ENCODE results near the gene JPH2. TPM values are rescaled to one million over a fixed set of nuclear protein-coding genes. Genes with fewer than 3 reads are reported as not detected.
A peak's percentile ranks its signal among the peaks of the same experiment; 100 is the strongest.

Gene JPH2
- total RNA-seq, 1 donor from 2014 or later = 0.07 TPM

- H3K9me3 Mint-ChIP-seq = no peaks in the 10 kb centered on the region
- H3K36me3 Mint-ChIP-seq (ENCODE audit: low read depth) = no peaks in the 10 kb centered on the region
- H3K4me3 Mint-ChIP-seq = no peak overlapping the region
- TF ChIP-seq CTCF (conservative IDR thresholded peaks at IDR 0.05) = no peak
- H3K27me3 Mint-ChIP-seq (ENCODE audit: low read depth) = no peaks in the 10 kb centered on the region
- DNase-seq (ENCODE audit: low read depth, low spot score) = no peak
- H3K27ac Mint-ChIP-seq (ENCODE audit: unreplicated experiment) = peak overlapping the region; percentile 80
- H3K4me1 Mint-ChIP-seq = peaks cover 11% of the 10 kb centered on the region
These were observed 44.9 kb upstream of the JPH2 start for GRCh38 chr20:44231713-44232468.

DNA sequence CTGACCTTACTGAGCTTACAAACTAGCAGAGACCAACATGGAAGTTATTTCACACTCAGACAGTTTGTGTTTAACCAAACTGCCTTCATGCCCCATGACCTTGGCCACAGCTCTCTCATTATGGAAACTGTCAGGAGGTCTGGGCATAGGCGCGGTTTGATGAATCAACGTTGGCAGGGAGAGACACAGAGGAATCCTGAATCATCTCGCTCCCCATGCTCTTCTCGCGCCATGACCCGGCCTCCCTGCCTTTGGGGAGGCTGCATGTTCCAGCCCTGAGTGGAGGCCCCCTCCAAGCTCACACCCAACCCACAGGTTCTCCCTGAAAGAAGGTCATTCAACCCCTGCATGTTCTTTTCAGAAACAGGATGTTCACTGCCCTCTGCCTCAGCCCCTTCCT lies 44.2 kb upstream of the JPH2 start:
- DNase-seq (ENCODE audit: low read depth, low spot score) = no peak
- no peak overlapping the region for H3K4me3 Mint-ChIP-seq
- no peaks in the 10 kb centered on the region for H3K27me3 Mint-ChIP-seq (ENCODE audit: low read depth)
- TF ChIP-seq CTCF (conservative IDR thresholded peaks at IDR 0.05) = no peak
- no peaks in the 10 kb centered on the region for H3K9me3 Mint-ChIP-seq
- H3K4me1 Mint-ChIP-seq = peaks cover 11% of the 10 kb centered on the region
- H3K36me3 Mint-ChIP-seq (ENCODE audit: low read depth) = no peaks in the 10 kb centered on the region
- H3K27ac Mint-ChIP-seq (ENCODE audit: unreplicated experiment) = peak overlapping the region; percentile 10

- TF ChIP-seq CTCF (conservative IDR thresholded peaks at IDR 0.05) = no peak
- no peak overlapping the region for H3K4me3 Mint-ChIP-seq
- H3K4me1 Mint-ChIP-seq = peaks cover 11% of the 10 kb centered on the region
- H3K36me3 Mint-ChIP-seq (ENCODE audit: low read depth) = no peaks in the 10 kb centered on the region
- H3K9me3 Mint-ChIP-seq = no peaks in the 10 kb centered on the region
- no peak overlapping the region for H3K27ac Mint-ChIP-seq (ENCODE audit: unreplicated experiment)
- H3K27me3 Mint-ChIP-seq (ENCODE audit: low read depth) = no peaks in the 10 kb centered on the region
- DNase-seq (ENCODE audit: low read depth, low spot score) = no peak
These were observed 41.7 kb upstream of the JPH2 start for GRCh38 chr20:44228465-44229258.

GRCh38 chr20:44224637-44225036 lies 37.6 kb upstream of the JPH2 start:
- no peaks in the 10 kb centered on the region for H3K27me3 Mint-ChIP-seq (ENCODE audit: low read depth)
- peaks cover 2% of the 10 kb centered on the region for H3K4me1 Mint-ChIP-seq
- TF ChIP-seq CTCF (conservative IDR thresholded peaks at IDR 0.05) = no peak
- no peaks in the 10 kb centered on the region for H3K9me3 Mint-ChIP-seq
- H3K27ac Mint-ChIP-seq (ENCODE audit: unreplicated experiment) = peak overlapping the region; percentile 75
- DNase-seq (ENCODE audit: low read depth, low spot score) = no peak
- no peak overlapping the region for H3K4me3 Mint-ChIP-seq
- no peaks in the 10 kb centered on the region for H3K36me3 Mint-ChIP-seq (ENCODE audit: low read depth)

DNA sequence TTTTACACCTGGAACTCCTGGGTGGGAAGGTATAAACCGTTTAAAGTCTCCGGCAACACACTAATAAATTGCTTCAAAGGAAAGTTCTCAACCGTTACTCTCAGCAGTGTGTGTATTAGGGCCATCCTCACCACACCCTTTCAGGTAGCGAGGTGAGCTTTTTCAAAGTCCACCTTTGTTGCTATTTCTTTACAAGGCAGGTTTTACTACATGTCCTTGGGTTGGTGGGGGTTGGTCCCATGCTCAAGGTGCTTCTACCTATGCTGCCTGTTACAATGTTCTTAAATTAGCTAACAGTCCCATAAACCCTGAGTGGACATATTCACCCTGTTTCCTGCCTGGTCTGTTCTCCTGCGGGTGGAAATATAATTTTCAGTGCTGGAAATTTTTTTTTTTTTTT lies 36.7 kb upstream of the JPH2 start:
- Mint-ChIP-seq H3K4me3 (no peak overlapping the region), H3K27ac (ENCODE audit: unreplicated experiment) (no peak overlapping the region), H3K27me3 (ENCODE audit: low read depth) (no peaks in the 10 kb centered on the region)

More for the DNA sequence above, 36.7 kb upstream of the JPH2 start:
- Mint-ChIP-seq H3K9me3 (no peaks in the 10 kb centered on the region), H3K36me3 (ENCODE audit: low read depth) (no peaks in the 10 kb centered on the region), H3K4me1 (peaks cover 5% of the 10 kb centered on the region)
- TF ChIP-seq CTCF (conservative IDR thresholded peaks at IDR 0.05) = no peak
- no peak for DNase-seq (ENCODE audit: low read depth, low spot score)
